ENCODE measurements around the gene FBXL14.

- TF ChIP-seq ARNT (IDR thresholded peaks at IDR 0.05) (no peak), FOXM1 (IDR thresholded peaks at IDR 0.05; ENCODE audit: borderline replicate concordance) (no peak), BHLHE40 (IDR thresholded peaks at IDR 0.05; ENCODE audit: borderline replicate concordance) (no peak), PKNOX1 (IDR thresholded peaks at IDR 0.05) (no peak), ZNF384 (IDR thresholded peaks at IDR 0.05) (no peak), TARDBP (IDR thresholded peaks at IDR 0.05) (no peak), SP1 (IDR thresholded peaks at IDR 0.05) (no peak), ELF4 (IDR thresholded peaks at IDR 0.05) (no peak), SUZ12 (IDR thresholded peaks at IDR 0.05) (no peak), FOXK2 (IDR thresholded peaks at IDR 0.05) (no peak)
Measured at GRCh38 chr12:1542599-1542998, 51.8 kb downstream of the FBXL14 start.

Measured in HEK293T (cell line).